CD14-positive monocyte (primary cell): Measurements from ENCODE around the gene ANTXRL. TPM values are rescaled to one million over a fixed set of nuclear protein-coding genes. Genes with fewer than 3 reads are reported as not detected.
"Not testable (repeated sequence)": the region's sequence is repeated elsewhere in the genome, so short reads cannot be mapped to it uniquely, and the experiment has no call there.

ENCODE experiments used
- DNase-seq, 3 donors: peaks; one replicate each; pipeline ENCODE4 v3.0.0-alpha.2; 2011 to 2022
- H2AFZ ChIP-seq: 2 replicates; pipeline ENCODE4 v1.6.0; 2012; ENCODE audit warnings: mild to moderate bottlenecking, low read depth, low read length, inconsistent platforms; ENCODE audit not compliant: insufficient read depth, poor library complexity, severe bottlenecking
- H3K27ac ChIP-seq, 2 donors: 1 replicate in 1 of 2; 2 replicates in 1 of 2; pipeline ENCODE4 v1.5.1; 2012 to 2013; ENCODE audit warnings: low read length in 2 of 2, control low read depth in 1 of 2, inconsistent platforms in 1 of 2, low read depth in 1 of 2, mild to moderate bottlenecking in 1 of 2
- H3K27me3 ChIP-seq, 2 donors: one replicate each; pipeline versions ENCODE4 v1.6.0 to v1.6.1; 2011 to 2013; ENCODE audit warnings: low read length in 2 of 2; ENCODE audit not compliant: control insufficient read depth in 2 of 2, insufficient read depth in 2 of 2
- H3K36me3 ChIP-seq, 2 donors: replicated peaks in 1 of 2; 1 replicate in 1 of 2; 2 replicates in 1 of 2; pipeline versions ENCODE4 v1.5.1 to v1.6.1; 2012 to 2013; ENCODE audit warnings: low read length in 2 of 2, control low read depth in 1 of 2, inconsistent platforms in 1 of 2, mild to moderate bottlenecking in 1 of 2; ENCODE audit not compliant: insufficient read depth in 2 of 2, control insufficient read depth in 1 of 2
- H3K4me1 ChIP-seq, 2 donors: 1 replicate in 1 of 2; 2 replicates in 1 of 2; pipeline versions ENCODE4 v1.5.1 to v1.6.1; 2012 to 2013; ENCODE audit warnings: low read length in 2 of 2, control low read depth in 1 of 2, inconsistent platforms in 1 of 2, mild to moderate bottlenecking in 1 of 2, moderate library complexity in 1 of 2; ENCODE audit not compliant: insufficient read depth in 2 of 2, control insufficient read depth in 1 of 2
- H3K4me2 ChIP-seq: replicated peaks from 2 replicates; pipeline ENCODE3; 2012; ENCODE audit warnings: low read length, moderate library complexity, mild to moderate bottlenecking; ENCODE audit not compliant: poor library complexity, severe bottlenecking; ENCODE audit errors: extremely low read depth
- H3K4me3 ChIP-seq, 3 experiments: fragments of 200-600 bp in 1 of 3; sonication (generic) in 1 of 3; replicated peaks in 1 of 3; 1 replicate in 2 of 3; 2 replicates in 1 of 3; pipeline ENCODE4 v1.5.1; 2011 to 2013; ENCODE audit warnings: low read length in 3 of 3, mild to moderate bottlenecking in 3 of 3, control low read depth in 2 of 3, low read depth in 2 of 3, inconsistent platforms in 1 of 3, moderate library complexity in 1 of 3
- H3K79me2 ChIP-seq: 2 replicates; pipeline ENCODE4 v1.6.0; 2012; ENCODE audit warnings: mild to moderate bottlenecking, control low read depth, inconsistent platforms, low read length, moderate library complexity; ENCODE audit not compliant: insufficient read depth
- H3K9ac ChIP-seq: 2 replicates; pipeline ENCODE4 v1.6.0; 2017; ENCODE audit warnings: low read length, mild to moderate bottlenecking; ENCODE audit not compliant: insufficient read depth, poor library complexity, severe bottlenecking
- H3K9me3 ChIP-seq, 2 donors: replicated peaks in 1 of 2; 1 replicate in 1 of 2; 2 replicates in 1 of 2; pipeline versions ENCODE4 v1.5.1 to v1.6.1; 2012 to 2013; ENCODE audit warnings: low read length in 2 of 2, control low read depth in 1 of 2; ENCODE audit not compliant: control insufficient read depth in 1 of 2, insufficient read depth in 1 of 2
- H4K20me1 ChIP-seq: 2 replicates; pipeline ENCODE4 v1.6.0; 2012; ENCODE audit warnings: mild to moderate bottlenecking, low read length, control low read depth, moderate library complexity; ENCODE audit not compliant: insufficient read depth
- H3K27ac Mint-ChIP-seq, 7 donors: one replicate each; pipeline ENCODE4 v1.8.0; 2020; ENCODE audit warnings: mild to moderate bottlenecking in 7 of 7, mixed read lengths in 7 of 7, moderate library complexity in 6 of 7, inconsistent platforms in 2 of 7
- H3K27me3 Mint-ChIP-seq, 3 donors: one replicate each; pipeline ENCODE4 v1.8.0; 2021 to 2022; ENCODE audit warnings: low read depth in 3 of 3, mild to moderate bottlenecking in 3 of 3, mixed read lengths in 3 of 3, moderate library complexity in 3 of 3, inconsistent platforms in 1 of 3
- H3K36me3 Mint-ChIP-seq, 2 donors: one replicate each; pipeline ENCODE4 v1.8.0; 2020; ENCODE audit warnings: mixed read lengths in 2 of 2, inconsistent platforms in 1 of 2, mild to moderate bottlenecking in 1 of 2
- H3K4me1 Mint-ChIP-seq: one replicate; pipeline ENCODE4 v1.8.0; 2020; ENCODE audit warnings: mild to moderate bottlenecking, mixed read lengths
- H3K4me3 Mint-ChIP-seq, 2 donors: one replicate each; pipeline ENCODE4 v1.8.0; 2020; ENCODE audit warnings: mild to moderate bottlenecking in 2 of 2, mixed read lengths in 2 of 2, moderate library complexity in 1 of 2
- H3K9me3 Mint-ChIP-seq, 7 donors: one replicate each; pipeline ENCODE4 v1.8.0; 2020 to 2022; ENCODE audit warnings: mixed read lengths in 7 of 7, mild to moderate bottlenecking in 6 of 7, moderate library complexity in 6 of 7, inconsistent platforms in 2 of 7
- CTCF ChIP-seq: fragments of 200-600 bp; IDR thresholded peaks from one replicate; pipeline ENCODE4 v1.8.0; 2022; ENCODE audit warnings: antibody characterized with exemption, mild to moderate bottlenecking
- WGBS: methylation state at CpG from one replicate; pipeline ENCODE4 v1.1.5; 2013; ENCODE audit warnings: missing lambda C conversion rate; ENCODE audit not compliant: insufficient coverage; 5-methylcytosine and 5-hydroxymethylcytosine counted together
- intact Hi-C, 2 donors: fragments of 100-400 bp; cut with micrococcal nuclease; formaldehyde crosslinking; loops; one replicate each; pipeline versions ENCODE4 v1.15.0 to v1.15.1; 2023
- polyA plus RNA-seq, 3 donors: library from polyadenylated mRNA; depleted of rRNA in 1 of 3; unstranded in 2 of 3; stranded (reverse) in 1 of 3; fragments of 300-500 nt in 2 of 3; fragments of >200 nt in 1 of 3; fragmentation: Illumina TruSeq in 2 of 3; gene quantifications; 1 replicate in 2 of 3; 2 replicates in 1 of 3; pipeline ENCODE4 v1.2.3, GENCODE V29; 2012 to 2021

Gene ANTXRL
- polyA plus RNA-seq, 3 donors, result not detected

- WGBS, result 100% methylated on average over 3 of the region's 4 CpGs
- H3K79me2 ChIP-seq, H3K36me3 ChIP-seq, H3K9me3 ChIP-seq, H3K36me3 Mint-ChIP-seq, H3K27ac Mint-ChIP-seq, H3K27ac ChIP-seq, H2AFZ ChIP-seq, H3K9me3 Mint-ChIP-seq, H3K4me2 ChIP-seq, H3K4me3 ChIP-seq, H3K9ac ChIP-seq, H3K27me3 ChIP-seq, intact Hi-C loops, DNase-seq, H4K20me1 ChIP-seq, H3K27me3 Mint-ChIP-seq, H3K4me3 Mint-ChIP-seq: not testable (repeated sequence)
- peaks cover 25% of the 10 kb centered on the region for H3K4me1 Mint-ChIP-seq
- H3K4me1 ChIP-seq, result peaks cover 19 to 22% of the 10 kb centered on the region in 2 donors
Measured at GRCh38 chr10:46296086-46296485, 9.3 kb downstream of the ANTXRL start.

- H3K27me3 ChIP-seq, result no peaks in the 10 kb centered on the region
- Mint-ChIP-seq H3K27me3 (peaks cover 3 to 8% (median 4%) of the 10 kb centered on the region in 3 donors), H3K4me1 (peaks cover 24% of the 10 kb centered on the region), H3K36me3 (no peaks in the 10 kb centered on the region), H3K4me3 (no peak overlapping the region), H3K9me3 (peaks cover 0 to 2% (median 0%) of the 10 kb centered on the region in 7 donors), H3K27ac (no peak overlapping the region)
- intact Hi-C loops, result no loop called here
- H3K9ac ChIP-seq, result no peak overlapping the region
- TF ChIP-seq CTCF, result no peak
- no peak overlapping the region for H3K4me3 ChIP-seq
- no peak overlapping the region for H3K27ac ChIP-seq
- H3K36me3 ChIP-seq, result no peaks in the 10 kb centered on the region
- no peak overlapping the region for H2AFZ ChIP-seq
- WGBS, result 74% methylated on average over 5 of the region's 5 CpGs
- H4K20me1 ChIP-seq, result no peaks in the 10 kb centered on the region
- DNase-seq, result no peak
- no peaks in the 10 kb centered on the region for H3K79me2 ChIP-seq
- no peaks in the 10 kb centered on the region for H3K9me3 ChIP-seq
- no peak overlapping the region for H3K4me2 ChIP-seq
- peaks cover 19 to 22% of the 10 kb centered on the region in 2 donors for H3K4me1 ChIP-seq
Measured at GRCh38 chr10:46296641-46297141, 9.9 kb downstream of the ANTXRL start.
